ENCODE measurements around the gene ARF1.

Gene ARF1

GRCh38 chr1:228046421-228047182 lies 35.9 kb upstream of the ARF1 start:
- intact Hi-C loops (cut with DNase I; ENCODE audit: low total_unique reads), result no loop called here
- Histone ChIP-seq H3K4me1 (peaks cover 0 to 7% (median 0%) of the 10 kb centered on the region in 4 donors), H3K36me3 (no peaks in the 10 kb centered on the region), H3K9me3 (no peaks in the 10 kb centered on the region), H3K27ac (no peak overlapping the region), H3K27me3 (peaks cover 0 to 25% of the 10 kb centered on the region in 2 donors), H3K4me3 (no peak overlapping the region)
- no peak for TF ChIP-seq CTCF (IDR thresholded peaks at IDR 0.05)
- no peak for DNase-seq

GRCh38 chr1:228047183-228047466 lies 35.4 kb upstream of the ARF1 start:
- DNase-seq, result no peak
- no peak overlapping the region for H3K27ac ChIP-seq
- intact Hi-C loops (cut with DNase I; ENCODE audit: low total_unique reads), result no loop called here
- peaks cover 0 to 7% (median 0%) of the 10 kb centered on the region in 4 donors for H3K4me1 ChIP-seq
- no peak overlapping the region for H3K4me3 ChIP-seq
- no peaks in the 10 kb centered on the region for H3K9me3 ChIP-seq
- peaks cover 0 to 29% of the 10 kb centered on the region in 2 donors for H3K27me3 ChIP-seq
- TF ChIP-seq CTCF (IDR thresholded peaks at IDR 0.05), result no peak
- H3K36me3 ChIP-seq, result no peaks in the 10 kb centered on the region

- no peaks in the 10 kb centered on the region for H3K36me3 ChIP-seq
- no peak for DNase-seq
- no peak overlapping the region for H3K27ac ChIP-seq
- H3K9me3 ChIP-seq, result no peaks in the 10 kb centered on the region
- H3K4me3 ChIP-seq, result no peak overlapping the region
- peaks cover 0 to 36% of the 10 kb centered on the region in 2 donors for H3K27me3 ChIP-seq
- intact Hi-C loops (cut with DNase I; ENCODE audit: low total_unique reads), result no loop called here
- peaks cover 0 to 7% (median 0%) of the 10 kb centered on the region in 4 donors for H3K4me1 ChIP-seq
- TF ChIP-seq CTCF (IDR thresholded peaks at IDR 0.05), result no peak
Observed at GRCh38 chr1:228048120-228048519, 34.4 kb upstream of the ARF1 start.

GRCh38 chr1:228048659-228049298 lies 33.7 kb upstream of the ARF1 start:
- TF ChIP-seq CTCF (IDR thresholded peaks at IDR 0.05), result no peak
- H3K27me3 ChIP-seq, result peaks cover 0 to 43% of the 10 kb centered on the region in 2 donors
- H3K4me1 ChIP-seq, result peaks cover 0 to 7% (median 0%) of the 10 kb centered on the region in 4 donors
- no peak for DNase-seq
- no peak overlapping the region for H3K27ac ChIP-seq
- H3K36me3 ChIP-seq, result no peaks in the 10 kb centered on the region
- H3K4me3 ChIP-seq, result no peak overlapping the region
- no peaks in the 10 kb centered on the region for H3K9me3 ChIP-seq
- intact Hi-C loops (cut with DNase I; ENCODE audit: low total_unique reads), result no loop called here

- no peak for DNase-seq
- H3K9me3 ChIP-seq, result no peaks in the 10 kb centered on the region
- intact Hi-C loops (cut with DNase I; ENCODE audit: low total_unique reads), result no loop called here
- H3K27ac ChIP-seq, result no peak overlapping the region
- peaks cover 0 to 5% (median 0%) of the 10 kb centered on the region in 4 donors for H3K4me1 ChIP-seq
- no peaks in the 10 kb centered on the region for H3K36me3 ChIP-seq
- no peak overlapping the region for H3K4me3 ChIP-seq
- no peak for TF ChIP-seq CTCF (IDR thresholded peaks at IDR 0.05)
- peaks cover 0 to 47% of the 10 kb centered on the region in 2 donors for H3K27me3 ChIP-seq
Observed at GRCh38 chr1:228050571-228051231, 31.8 kb upstream of the ARF1 start.
